Measurements from ENCODE around the gene CLCF1.

The CLCF1 gene

GRCh38 chr11:67355023-67355793, 18.2 kb downstream of the CLCF1 start:
- DNase-seq, result no peak

- no peak for DNase-seq
Measured at GRCh38 chr11:67354075-67355022, 19.0 kb downstream of the CLCF1 start.

- DNase-seq, result peak; percentile 95
Measured at GRCh38 chr11:67353317-67354074, 19.9 kb downstream of the CLCF1 start, which contains the start of gene POLD4. Gene POLD4, minus strand, starts transcription at chr11:67353546. Its CDS starts 147 bp downstream, at chr11:67353399.

- DNase-seq, result no peak
Measured at GRCh38 chr11:67352546-67353316, 20.7 kb downstream of the CLCF1 start.

DNA sequence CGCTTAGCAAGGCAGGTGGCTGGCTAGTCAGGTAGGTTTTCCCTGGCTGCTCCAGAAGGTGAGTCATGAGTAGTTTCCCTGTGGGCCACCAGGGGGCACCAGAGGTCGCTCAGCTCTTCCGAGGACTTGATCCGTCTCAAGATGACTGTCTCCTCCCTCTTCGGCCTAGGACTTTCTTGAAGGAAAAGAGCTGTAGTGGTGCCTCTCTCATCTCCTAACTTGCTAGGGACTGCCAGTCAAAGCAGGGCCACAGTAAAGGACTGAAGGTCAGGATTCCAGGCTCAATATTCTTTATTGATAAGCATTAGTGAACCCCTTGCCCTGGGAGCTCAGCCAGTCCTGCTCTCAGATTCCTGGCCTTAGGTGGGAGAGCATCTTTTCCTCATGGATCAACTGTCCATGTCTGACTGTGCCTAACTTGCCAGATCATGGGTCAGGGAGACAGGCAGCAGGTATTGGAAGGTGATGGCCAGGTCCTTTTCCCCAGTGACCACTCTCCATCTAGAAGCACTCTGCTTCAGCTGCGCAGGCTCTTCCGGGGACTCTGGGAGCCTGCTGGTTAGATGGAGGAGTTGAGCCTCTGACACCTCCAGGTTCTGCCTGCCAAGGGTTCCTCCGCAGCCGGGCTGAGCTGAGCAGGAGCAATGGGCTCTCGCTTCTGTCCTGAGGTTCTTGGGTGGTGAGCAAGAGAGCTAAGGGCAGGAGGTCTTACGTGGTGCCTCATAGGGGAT, 22.0 kb downstream of the CLCF1 start:
- peak; percentile 63 for DNase-seq

DNA sequence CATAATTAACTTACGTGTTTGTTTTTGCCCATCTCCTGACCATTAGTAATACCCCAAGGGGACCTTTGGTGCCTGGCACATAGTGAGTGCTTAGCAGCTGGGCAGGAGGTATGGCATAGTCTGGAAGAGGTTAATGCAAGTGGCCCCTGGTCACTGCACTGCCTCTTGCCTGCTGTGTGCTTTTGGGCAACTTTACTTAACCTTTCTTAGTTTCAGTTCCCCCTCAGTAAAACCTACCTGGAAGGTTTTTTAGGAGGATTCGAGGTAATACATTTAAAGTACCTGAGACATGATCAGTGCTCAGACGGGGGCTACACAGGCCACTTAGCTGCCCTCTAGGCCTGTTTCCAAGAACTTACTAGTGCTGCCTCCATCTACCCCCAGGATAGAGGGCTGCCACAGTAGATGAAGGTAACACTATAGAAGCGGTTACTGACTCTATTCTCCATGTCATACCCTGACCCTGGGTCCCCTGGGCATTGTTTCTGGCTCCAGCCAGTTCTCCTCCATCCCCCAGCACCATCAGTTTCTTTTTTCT, 23.4 kb downstream of the CLCF1 start:
- no peak for DNase-seq

DNA sequence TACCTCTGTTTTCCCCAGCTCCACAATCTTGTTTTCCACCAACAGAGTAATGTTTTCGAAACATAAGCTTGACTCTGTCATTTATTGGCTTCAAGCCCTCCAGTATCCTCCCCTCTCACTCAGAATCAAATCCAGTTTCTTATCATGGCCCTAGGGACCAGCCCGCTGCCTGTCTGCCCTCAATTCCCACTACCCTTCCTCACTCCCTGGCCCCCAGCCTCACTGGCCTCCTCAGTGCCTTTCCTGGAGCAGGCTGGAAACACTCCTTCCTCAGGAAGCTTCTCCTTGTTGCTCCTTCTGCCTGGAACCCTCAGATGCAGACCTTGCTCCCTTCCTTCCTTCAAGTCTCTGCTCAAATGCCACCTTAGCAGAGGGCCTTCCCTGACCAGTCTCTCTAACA, 23.9 kb downstream of the CLCF1 start:
- no peak for DNase-seq

DNA sequence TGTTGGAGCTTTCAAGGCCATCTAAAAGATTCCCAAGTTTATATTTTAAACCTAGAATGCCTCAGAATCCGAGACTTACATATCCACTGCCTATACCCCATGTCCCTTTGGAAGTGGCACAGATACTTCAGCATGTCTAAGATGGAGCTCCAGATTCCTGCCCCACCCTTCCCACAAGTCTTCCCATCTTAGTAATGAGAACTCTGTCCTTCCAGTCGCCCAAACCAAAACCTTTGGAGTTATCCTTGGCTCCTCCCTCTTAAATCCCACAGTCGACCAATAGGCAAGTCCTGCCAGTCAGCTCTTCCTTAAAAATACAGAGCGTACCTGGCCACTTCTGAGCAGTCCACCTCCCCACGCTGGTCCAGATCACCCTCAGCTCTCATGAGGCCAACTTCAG, 24.4 kb downstream of the CLCF1 start:
- DNase-seq, result no peak

GRCh38 chr11:67347964-67348749, 25.2 kb downstream of the CLCF1 start:
- DNase-seq, result no peak

- no peak for DNase-seq
Measured at GRCh38 chr11:67345920-67346819, 27.2 kb downstream of the CLCF1 start.

DNA sequence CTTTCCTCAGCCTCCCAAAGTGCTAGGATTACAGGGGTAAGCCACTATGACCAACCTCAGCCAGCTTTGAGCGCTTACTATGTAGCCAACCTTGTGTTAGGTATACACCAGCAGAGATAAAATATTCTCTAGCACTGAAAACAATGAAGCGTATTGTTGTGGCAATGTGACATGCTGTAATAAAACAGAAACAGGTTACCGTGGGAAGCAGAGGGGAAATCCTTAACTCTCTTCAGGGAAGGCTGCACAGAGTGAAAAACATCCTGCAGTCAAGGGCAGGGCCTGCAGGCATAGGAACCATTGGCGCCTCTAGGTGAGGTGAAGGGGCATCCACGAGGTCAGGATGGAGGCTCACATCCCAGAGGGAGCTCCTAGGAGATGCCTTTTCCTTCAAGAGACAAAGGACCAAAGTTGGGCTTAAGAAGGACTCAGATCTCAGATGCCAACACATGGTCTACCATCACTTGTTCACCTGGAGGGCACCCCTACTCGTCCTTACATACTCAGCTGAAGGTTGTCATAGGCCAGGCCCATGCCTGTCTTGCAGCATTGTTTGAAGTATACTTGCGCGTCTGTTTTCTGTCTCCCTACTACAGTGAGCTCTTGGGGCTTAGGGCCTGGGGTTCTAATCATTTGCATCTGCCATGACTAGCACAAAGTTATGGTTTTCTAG, 28.0 kb downstream of the CLCF1 start:
- no peak for DNase-seq

GRCh38 chr11:67344264-67344663, 29.1 kb downstream of the CLCF1 start:
- no peak for DNase-seq

DNA sequence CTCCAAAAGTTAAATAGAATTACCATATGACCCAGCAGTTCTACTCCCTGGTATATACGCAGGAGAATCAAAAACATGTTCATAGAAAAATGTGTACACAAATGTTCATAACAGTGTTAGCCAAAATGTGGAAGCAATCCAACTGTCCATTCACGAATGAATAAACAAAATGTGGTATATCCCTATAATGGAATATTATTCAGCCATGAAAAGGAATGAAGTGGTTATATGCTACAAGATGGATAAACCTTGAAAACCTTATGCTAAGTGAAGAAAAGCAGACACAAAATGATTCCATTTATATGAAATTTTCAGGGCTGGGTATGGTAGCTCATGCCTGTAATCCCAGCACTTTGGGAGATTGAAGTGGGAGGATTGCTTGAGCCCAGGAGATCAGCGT, 36.1 kb downstream of the CLCF1 start:
- DNase-seq, result no peak

- DNase-seq, result no peak
Measured at GRCh38 chr11:67332081-67332691, 41.2 kb downstream of the CLCF1 start.

DNA sequence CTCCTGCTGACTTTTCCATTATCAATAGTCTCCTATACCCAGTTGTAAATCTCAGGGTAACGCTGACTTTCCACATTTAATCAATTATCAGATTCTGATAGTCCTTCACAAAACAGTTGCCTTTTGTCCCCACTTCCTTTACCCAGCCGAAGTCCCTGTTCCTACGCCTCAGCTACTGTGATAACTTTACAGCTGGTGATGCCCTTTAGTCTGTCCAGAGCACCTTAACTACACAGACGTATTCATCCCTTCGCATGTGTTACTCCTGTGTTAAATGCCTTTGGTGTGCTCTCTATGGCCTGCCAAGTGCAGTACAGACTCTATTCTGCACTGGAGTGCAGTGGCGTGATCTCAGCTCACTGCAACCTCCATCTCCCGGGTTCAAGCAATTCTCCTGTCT, 49.9 kb downstream of the CLCF1 start:
- no peak for DNase-seq

DNA sequence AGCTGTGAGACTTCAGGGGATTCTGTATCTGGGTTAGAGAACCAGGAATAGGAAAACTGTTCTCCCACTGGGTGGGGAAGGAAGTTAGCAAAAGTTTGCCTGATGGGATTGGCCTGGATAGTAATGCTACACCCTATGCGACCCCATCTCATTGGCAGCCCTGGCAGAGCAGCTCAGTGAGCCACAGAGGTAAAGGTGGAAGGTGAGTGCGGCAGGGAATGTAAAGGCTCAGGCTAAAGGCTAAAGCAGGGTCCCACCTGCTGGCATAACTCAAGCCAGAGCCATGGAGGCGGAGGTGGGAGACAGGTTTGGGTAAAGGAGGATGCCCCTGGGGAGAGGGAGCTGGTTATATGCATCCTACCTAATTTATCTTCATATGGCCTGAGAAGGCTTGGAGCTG, 51.3 kb downstream of the CLCF1 start:
- no peak for DNase-seq

GRCh38 chr11:67321313-67321871, 52.0 kb downstream of the CLCF1 start:
- DNase-seq, result no peak

- no peak for DNase-seq
Measured at GRCh38 chr11:67320691-67321090, 52.7 kb downstream of the CLCF1 start.

All from stimulated activated CD4-positive, alpha-beta T cell treated with anti-CD3 and anti-CD28 coated beads, Interleukin-12 subunit alpha, Interleukin-12 subunit beta, amount 100 ng/mL, for 4 hours (primary cell).